HAP-1 (cell line): Measurements from ENCODE around the gene FMOD.

Experiments used
- DNase-seq, 2 experiments: peaks; one replicate each; pipeline ENCODE4 v3.0.0-alpha.2; 2016 to 2020; ENCODE audit warnings: low spot score in 2 of 2
- H3K27me3 ChIP-seq: fragments of 250-450 bp; sonication (Bioruptor Pico); 2 replicates; pipeline ENCODE4 v1.5.1; 2020; ENCODE audit warnings: low read depth, mild to moderate bottlenecking, moderate library complexity
- H3K36me3 ChIP-seq: fragments of 250-450 bp; sonication (Bioruptor Pico); replicated peaks from 2 replicates; pipeline ENCODE4 v1.5.1; 2020; ENCODE audit warnings: mild to moderate bottlenecking
- H3K4me1 ChIP-seq: fragments of 250-450 bp; sonication (Bioruptor Pico); 2 replicates; pipeline ENCODE4 v1.5.1; 2020; ENCODE audit warnings: mild to moderate bottlenecking
- H3K4me3 ChIP-seq: fragments of 250-450 bp; sonication (Bioruptor Pico); 2 replicates; pipeline ENCODE4 v1.5.1; 2020; ENCODE audit warnings: mild to moderate bottlenecking, moderate library complexity
- H3K9me3 ChIP-seq: fragments of 250-450 bp; sonication (Bioruptor Pico); 2 replicates; pipeline ENCODE4 v1.5.1; 2020; ENCODE audit warnings: mild to moderate bottlenecking, moderate library complexity
- in situ Hi-C: fragments of 300-500 bp; cut with MboI; formaldehyde crosslinking; loops from 3 replicates; pipeline ENCODE4 v1.14.3; 2020; ENCODE audit warnings: low sequenced_read_pairs, inconsistent platforms, mixed read lengths

Gene FMOD

DNA sequence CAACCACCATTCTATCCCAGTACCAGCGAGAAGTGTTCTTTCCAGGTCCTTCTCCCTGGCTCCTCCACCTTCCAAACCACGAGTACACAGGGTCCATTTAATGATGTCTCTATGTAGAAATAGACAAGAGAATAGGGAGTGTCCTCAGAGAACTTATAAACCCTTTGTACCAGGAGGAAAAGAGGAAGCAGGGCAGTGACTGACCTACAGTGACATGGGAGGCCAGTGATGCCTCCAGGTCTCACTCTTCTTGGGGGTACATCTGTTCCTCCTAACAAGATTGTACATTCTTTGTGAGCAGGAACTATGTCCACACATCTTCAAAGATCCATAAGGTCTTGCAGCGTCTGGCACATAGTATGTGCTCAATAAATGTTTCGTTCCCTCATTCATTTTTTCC lies 18.7 kb upstream of the FMOD start:
- H3K27me3 ChIP-seq, result 0 out of 2 replicates have a peak, but pooled peaks cover under 1% of the 10 kb centered on the region
- in situ Hi-C loops, result no loop called here
- DNase-seq, result no peak
- no peaks in the 10 kb centered on the region for H3K9me3 ChIP-seq
- H3K4me3 ChIP-seq, result no peak overlapping the region
- no peaks in the 10 kb centered on the region for H3K4me1 ChIP-seq
- no peaks in the 10 kb centered on the region for H3K36me3 ChIP-seq

DNA sequence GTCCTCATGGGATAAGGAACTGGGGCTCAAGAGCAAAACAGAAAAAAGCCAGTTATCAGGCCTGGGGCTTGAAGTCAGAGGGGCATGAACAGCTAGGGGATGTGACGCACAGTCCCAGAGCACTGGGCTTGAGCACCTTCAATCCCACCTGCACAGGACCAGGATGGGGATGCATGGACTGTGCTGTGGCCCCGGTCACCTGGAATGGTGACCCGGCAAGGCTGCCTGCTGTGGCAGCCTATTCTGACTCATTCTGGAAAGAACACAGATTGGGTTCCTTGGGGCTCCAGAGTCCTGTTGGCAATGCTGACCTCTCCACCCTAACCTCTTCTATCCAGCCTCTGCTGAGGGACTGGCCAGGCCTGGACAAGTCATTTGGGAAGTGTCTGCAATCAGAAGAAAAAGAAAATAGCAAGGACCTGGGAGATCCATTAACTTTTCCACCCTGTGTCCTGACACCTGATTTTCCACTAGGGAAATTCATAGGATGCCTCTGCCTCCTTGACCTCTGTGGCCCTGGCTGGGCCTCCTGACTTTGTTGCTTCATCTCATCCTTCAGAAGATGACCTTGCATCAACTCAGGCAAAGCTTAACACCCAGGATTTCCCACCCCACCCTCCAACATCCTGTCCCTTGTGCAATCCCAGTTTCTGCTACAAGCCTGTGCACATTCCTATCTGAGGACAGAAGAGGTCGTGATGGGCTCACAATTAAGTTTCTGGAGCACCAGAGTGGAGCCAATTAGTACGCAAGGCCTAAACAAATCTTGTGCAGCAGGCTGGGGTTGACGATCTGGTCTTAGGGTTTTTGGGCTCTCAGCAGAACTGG lies 17.9 kb upstream of the FMOD start:
- Histone ChIP-seq H3K4me3 (no peak overlapping the region), H3K27me3 (0 out of 2 replicates have a peak, but pooled peaks cover 3% of the 10 kb centered on the region), H3K9me3 (no peaks in the 10 kb centered on the region), H3K4me1 (no peaks in the 10 kb centered on the region), H3K36me3 (no peaks in the 10 kb centered on the region)
- in situ Hi-C loops, result no loop called here
- no peak for DNase-seq

DNA sequence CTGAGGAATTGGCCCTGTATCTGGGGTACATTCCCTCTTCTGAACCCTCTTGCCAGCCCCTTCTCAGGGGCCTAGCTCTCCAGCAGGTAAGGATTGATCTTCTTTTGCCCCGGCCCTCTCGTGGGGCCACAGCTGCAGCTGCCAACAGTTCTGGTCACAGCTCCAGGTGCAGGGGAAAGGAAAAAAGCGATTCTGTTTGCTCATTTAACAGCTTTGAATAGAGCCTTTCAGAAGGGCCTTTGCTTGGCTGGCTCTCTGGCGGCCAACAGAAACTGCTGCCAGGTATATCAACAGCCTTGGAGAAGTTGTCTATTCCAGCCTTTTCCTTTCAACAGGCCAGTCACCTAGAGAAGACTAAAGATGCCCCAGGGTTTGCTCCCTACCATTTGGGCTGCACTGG lies 16.1 kb upstream of the FMOD start:
- Histone ChIP-seq H3K4me1 (no peaks in the 10 kb centered on the region), H3K4me3 (no peak overlapping the region)
- in situ Hi-C loops, result no loop called here

DNA sequence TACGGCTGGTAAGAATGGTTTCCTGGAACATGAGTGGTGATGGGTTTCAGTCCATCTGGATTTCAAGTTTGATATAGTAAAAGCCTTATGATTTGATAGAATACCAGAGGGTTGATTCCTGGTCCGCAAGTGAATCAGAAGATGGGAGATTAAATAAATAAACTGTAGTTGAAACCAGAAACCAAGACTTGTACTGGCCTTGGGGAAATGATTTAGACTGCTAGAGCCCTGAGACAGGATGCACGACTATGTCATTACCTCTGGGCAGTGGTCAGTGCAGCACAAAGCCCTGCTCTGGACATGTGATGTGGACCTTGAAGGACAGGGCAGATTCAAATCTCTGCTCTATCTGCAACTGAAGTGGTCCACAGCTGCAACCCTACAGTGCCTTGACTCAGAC lies 15.6 kb upstream of the FMOD start:
- Histone ChIP-seq H3K9me3 (no peaks in the 10 kb centered on the region), H3K27me3 (0 out of 2 replicates have a peak, but pooled peaks cover 3% of the 10 kb centered on the region), H3K4me3 (no peak overlapping the region), H3K4me1 (no peaks in the 10 kb centered on the region), H3K36me3 (no peaks in the 10 kb centered on the region)
- DNase-seq, result no peak
- in situ Hi-C loops, result no loop called here

More for the DNA sequence above, 16.1 kb upstream of the FMOD start:
- 0 out of 2 replicates have a peak, but pooled peaks cover 3% of the 10 kb centered on the region for H3K27me3 ChIP-seq
- DNase-seq, result no peak
- no peaks in the 10 kb centered on the region for H3K36me3 ChIP-seq
- H3K9me3 ChIP-seq, result no peaks in the 10 kb centered on the region

DNA sequence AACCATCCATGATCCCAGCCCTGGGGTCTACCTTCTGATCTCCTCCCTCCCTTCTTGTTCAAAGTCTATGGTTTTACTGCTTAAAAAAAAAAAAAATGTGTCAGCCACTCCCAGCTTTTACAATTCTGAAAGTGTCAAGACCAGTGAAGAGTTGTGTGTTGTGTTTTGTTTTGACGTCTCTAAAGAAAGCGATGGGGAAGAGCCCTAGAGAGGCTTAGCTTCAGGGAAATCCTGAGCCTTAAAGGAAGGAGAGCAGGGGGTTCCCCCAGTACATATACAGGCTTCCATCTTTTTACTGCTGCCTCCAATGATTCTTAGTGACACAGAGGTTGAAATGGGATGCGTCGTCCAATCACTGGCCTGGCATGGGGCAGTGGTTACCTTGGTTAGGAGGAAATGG lies 13.9 kb upstream of the FMOD start:
- in situ Hi-C loops, result no loop called here
- peaks cover 11% of the 10 kb centered on the region for H3K27me3 ChIP-seq
- DNase-seq, result no peak
- H3K36me3 ChIP-seq, result no peaks in the 10 kb centered on the region
- no peak overlapping the region for H3K4me3 ChIP-seq
- H3K4me1 ChIP-seq, result no peaks in the 10 kb centered on the region
- H3K9me3 ChIP-seq, result no peaks in the 10 kb centered on the region

DNA sequence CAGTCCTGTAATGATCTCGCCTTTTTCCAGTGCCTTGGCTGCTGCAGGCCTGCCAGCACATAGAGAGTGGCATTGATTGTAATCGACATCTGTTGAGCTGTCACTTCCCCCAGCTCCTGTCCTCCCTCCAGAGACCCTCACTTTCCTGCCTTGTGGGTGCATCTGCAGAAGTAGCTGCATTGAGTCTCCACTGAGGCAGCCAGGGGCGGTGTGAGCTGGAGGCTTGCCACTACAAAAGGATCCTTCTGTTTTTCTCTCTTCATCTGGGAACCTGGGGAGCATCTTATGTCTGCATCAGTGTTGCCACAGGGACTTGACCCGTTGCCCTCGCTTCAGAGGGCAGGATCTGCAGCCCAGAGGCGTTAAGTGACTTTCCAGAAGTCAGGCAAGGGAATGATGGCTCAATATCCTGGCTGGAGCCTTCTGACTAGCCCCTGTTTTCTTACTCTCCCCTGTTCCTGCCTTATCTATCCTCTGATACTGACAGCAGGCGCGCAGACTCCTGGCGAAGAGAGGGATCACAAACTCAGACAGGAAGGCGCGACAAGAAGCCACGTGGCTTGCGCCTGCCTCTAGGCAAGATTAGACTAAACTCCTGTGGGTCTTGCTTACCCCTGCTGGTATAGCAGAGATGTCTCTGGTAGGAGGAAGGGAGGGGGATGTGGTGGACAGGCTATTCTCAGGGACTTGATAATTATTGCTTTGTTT lies 13.3 kb upstream of the FMOD start:
- Histone ChIP-seq H3K9me3 (no peaks in the 10 kb centered on the region), H3K27me3 (peaks cover 16% of the 10 kb centered on the region), H3K36me3 (no peaks in the 10 kb centered on the region), H3K4me3 (no peak overlapping the region), H3K4me1 (no peaks in the 10 kb centered on the region)
- no peak for DNase-seq
- in situ Hi-C loops, result no loop called here

DNA sequence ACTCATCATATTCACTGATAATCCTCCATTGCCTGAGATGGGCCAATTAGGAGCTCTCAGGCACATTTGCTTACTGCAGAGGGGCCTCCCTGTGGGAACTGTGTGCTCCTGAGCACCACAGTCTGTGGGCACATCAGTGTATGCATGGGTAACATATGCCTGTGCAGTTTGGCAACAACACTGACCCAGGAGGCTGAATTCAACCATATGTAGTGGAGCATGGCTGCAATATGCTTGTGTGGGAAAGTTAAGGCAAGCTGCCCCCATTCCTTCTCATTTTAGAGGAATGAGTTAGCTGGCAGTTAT lies 11.8 kb upstream of the FMOD start:
- Histone ChIP-seq H3K36me3 (no peaks in the 10 kb centered on the region), H3K9me3 (no peaks in the 10 kb centered on the region), H3K4me3 (no peak overlapping the region), H3K4me1 (no peaks in the 10 kb centered on the region), H3K27me3 (peaks cover 23% of the 10 kb centered on the region)
- DNase-seq, result no peak
- in situ Hi-C loops, result no loop called here

DNA sequence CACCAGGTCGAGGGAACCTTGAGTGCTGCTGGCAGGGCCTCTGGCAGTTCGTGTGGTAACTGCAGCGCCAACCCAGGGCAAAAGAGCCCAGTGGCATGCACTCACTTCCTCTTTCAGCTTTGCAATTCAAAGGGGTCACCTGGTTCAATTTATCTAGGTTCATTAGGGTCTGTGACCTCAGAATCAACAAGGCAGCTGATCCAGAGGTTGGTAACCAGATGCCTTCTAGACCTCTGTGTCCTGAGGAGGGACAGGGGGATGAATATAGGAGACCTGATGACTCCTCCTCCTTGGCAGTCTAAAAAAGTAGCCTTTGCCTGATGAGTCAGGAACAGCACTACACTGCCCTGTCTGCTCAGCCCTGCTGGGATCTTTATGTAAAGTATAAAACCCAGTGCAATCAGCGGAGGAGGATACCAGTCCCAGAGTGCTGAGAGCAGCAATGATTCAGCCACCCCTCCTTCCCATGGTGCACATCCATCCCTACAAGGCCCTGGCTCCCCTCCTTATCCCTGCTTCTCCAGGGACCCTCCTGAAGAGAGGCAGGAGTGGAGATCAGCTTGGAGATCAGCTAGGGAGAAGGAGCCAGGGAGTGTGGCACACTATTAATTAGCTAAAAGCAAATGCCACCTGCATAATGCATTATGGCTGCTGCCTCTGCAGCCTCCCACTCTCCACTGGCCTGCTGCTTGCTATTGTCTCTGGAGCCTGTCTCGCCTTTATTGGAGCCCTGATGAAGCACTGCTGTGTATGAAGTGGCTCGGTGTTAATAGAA lies 11.2 kb upstream of the FMOD start:
- no peak overlapping the region for H3K4me3 ChIP-seq
- H3K27me3 ChIP-seq, result peaks cover 23% of the 10 kb centered on the region
- no peaks in the 10 kb centered on the region for H3K36me3 ChIP-seq
- DNase-seq, result no peak
- H3K9me3 ChIP-seq, result no peaks in the 10 kb centered on the region
- no peaks in the 10 kb centered on the region for H3K4me1 ChIP-seq
- in situ Hi-C loops, result no loop called here

DNA sequence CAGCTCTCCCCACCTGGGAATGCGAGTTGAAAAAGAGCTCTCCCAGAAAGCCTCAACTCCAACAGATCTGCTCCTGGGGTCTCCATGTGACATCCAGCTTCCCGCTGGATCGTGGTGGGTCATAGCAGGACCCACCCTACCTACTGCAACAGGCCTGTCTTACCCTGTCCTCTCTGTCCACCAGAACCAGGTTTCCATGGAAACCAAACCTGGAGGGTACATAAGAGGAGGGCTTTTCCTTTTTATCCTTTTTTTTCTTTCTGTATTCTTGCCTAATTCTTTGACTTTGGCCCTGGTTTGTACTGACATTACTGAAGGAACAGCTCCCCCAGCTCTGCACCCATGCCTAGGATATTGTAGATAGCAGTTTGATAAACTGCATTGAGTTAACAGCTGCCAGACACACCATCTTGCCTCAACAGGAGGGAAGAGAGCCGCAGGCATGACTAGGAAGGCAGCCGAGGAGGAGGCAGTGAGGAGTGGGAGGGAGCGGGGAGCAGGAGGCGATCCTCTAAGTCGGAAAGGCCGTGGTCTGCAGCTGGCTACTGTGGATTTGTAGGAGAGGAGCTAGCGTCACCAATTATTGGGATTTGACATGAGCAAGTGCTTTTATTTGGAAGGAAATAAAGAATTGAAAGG lies 9.7 kb upstream of the FMOD start:
- Histone ChIP-seq H3K27me3 (peaks cover 23% of the 10 kb centered on the region), H3K4me1 (no peaks in the 10 kb centered on the region), H3K9me3 (no peaks in the 10 kb centered on the region), H3K4me3 (no peak overlapping the region), H3K36me3 (no peaks in the 10 kb centered on the region)
- DNase-seq, result no peak
- in situ Hi-C loops, result no loop called here

DNA sequence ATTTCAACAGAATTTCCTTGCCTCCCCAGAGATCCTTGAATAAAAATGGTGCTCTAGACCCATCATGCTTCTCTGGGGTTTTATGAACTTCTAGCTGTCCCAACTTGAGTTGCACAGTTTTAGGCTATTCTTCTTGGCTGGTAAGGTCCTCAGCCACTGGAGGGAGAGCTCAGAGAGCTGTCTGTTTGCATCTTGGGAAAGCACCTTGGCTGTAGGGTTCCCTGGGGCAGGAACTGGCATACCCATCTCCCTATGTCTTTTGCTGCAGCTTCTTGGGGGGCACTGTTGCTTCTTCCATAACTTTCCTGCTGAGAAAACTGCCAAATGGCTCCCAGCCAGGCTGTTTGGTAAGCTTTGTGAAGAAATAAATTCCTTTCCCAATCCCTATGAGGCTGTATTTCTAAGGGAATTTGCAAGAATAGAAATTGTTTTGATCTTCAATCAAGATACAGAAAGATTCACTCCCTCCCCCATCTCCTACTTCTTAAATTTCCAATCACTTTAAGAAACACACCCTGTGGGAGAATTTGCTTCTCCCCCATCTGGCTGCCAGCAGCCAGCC lies 8.2 kb upstream of the FMOD start:
- H3K4me3 ChIP-seq, result no peak overlapping the region
- peaks cover 20% of the 10 kb centered on the region for H3K27me3 ChIP-seq
- H3K36me3 ChIP-seq, result no peaks in the 10 kb centered on the region
- H3K4me1 ChIP-seq, result no peaks in the 10 kb centered on the region
- in situ Hi-C loops, result no loop called here
- H3K9me3 ChIP-seq, result no peaks in the 10 kb centered on the region
- no peak for DNase-seq

DNA sequence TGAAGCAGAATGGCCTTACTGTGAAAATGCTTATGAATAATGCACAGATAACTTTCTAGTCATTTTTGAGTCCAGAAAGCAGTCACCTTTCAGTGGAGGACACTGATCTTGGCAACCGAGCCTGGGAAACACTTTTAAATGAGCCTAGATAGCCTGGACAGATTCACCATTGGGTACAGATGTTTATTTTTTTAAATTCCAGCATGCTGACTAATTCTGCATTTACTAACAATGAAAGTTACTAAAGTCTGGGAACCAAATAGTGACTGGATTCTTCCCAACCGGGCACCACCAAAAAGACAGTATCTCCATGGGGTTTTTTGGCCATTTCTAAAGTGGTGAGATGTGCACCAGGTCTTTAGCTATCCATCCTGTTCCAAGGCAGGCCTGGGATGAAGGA lies 3.3 kb upstream of the FMOD start:
- Histone ChIP-seq H3K36me3 (no peaks in the 10 kb centered on the region), H3K9me3 (no peaks in the 10 kb centered on the region), H3K4me3 (no peak overlapping the region), H3K27me3 (peaks cover 14% of the 10 kb centered on the region), H3K4me1 (no peaks in the 10 kb centered on the region)
- in situ Hi-C loops, result no loop called here
- no peak for DNase-seq

DNA sequence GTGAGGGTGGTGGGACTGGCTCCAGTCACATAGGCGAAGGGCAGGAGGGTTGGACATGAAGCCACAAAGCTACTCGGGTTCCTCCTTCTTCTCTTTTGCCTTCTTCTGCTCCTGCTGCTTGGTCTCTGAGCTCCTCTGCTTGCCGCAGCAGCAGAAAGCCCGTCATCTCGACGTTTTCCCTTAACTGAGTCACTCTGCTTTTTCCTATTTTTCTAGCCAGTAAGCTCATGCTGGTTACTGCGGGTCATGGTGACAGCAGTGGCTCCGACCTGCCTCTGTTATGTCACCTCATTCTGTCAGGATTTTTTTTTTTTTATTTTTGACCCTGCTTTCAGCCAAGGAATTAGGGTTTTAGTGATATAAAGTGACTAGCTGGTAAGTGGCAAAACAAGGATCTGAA lies 2.6 kb upstream of the FMOD start:
- H3K4me3 ChIP-seq, result no peak overlapping the region
- in situ Hi-C loops, result no loop called here
- no peaks in the 10 kb centered on the region for H3K4me1 ChIP-seq
- H3K9me3 ChIP-seq, result no peaks in the 10 kb centered on the region
- H3K27me3 ChIP-seq, result peaks cover 8% of the 10 kb centered on the region; the same call in 1 of the 2 replicates
- no peaks in the 10 kb centered on the region for H3K36me3 ChIP-seq
- DNase-seq, result no peak

DNA sequence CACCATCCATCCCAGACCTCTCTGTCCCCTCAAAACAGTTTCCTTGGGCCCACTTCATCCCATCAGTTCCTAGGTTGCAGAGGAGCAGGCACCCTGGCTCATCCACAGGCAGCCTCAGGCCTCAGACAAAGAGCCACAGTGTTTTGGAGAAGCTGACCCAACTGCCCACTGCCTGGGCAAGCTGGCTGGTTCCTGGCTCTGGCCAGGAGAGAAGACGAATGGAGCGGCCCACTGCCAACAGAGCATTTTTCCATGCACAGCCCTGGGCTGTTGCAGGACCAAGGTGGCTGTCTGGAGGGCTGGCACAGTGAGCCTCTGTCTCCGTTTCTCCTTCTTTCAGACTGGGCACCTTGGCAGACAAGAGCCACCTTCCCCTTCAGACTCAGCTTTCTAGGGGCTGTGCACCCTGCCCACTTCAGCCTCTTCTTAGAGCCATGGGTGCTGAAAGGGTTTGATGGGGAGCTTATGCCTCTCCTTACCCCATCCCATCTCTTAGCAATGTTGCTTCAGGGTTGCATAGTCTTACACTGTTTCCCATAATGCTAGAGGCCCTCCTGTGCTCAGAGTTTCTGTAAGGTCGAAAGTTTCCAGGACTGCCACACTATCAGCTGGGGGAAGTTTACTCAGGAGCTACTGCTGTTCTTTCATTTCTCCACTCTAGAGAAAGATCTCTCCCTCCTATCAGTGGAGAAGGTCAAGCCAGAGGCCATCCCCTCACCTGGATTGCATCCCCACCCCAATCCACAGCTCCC lies 973 bp downstream of the FMOD start:
- H3K4me1 ChIP-seq, result no peaks in the 10 kb centered on the region
- in situ Hi-C loops, result no loop called here
- peaks cover 8% of the 10 kb centered on the region; the same call in 1 of the 2 replicates for H3K27me3 ChIP-seq
- DNase-seq, result no peak
- no peaks in the 10 kb centered on the region for H3K9me3 ChIP-seq
- no peaks in the 10 kb centered on the region for H3K36me3 ChIP-seq
- no peak overlapping the region for H3K4me3 ChIP-seq
